Panc1 (cell line): ENCODE data around the gene ROBO1.

Experiments used
- CTCF ChIP-seq: fragments of 450-650 bp; IDR thresholded peaks from 2 replicates; pipeline ENCODE4 v1.5.1; 2017; ENCODE audit warnings: mild to moderate bottlenecking
- POLR2AphosphoS5 ChIP-seq: IDR thresholded peaks from 2 replicates; pipeline ENCODE4 v1.6.1; 2012; ENCODE audit warnings: mild to moderate bottlenecking, low read depth, low read length, moderate library complexity
- REST ChIP-seq, 2 experiments: IDR thresholded peaks; 2 replicates each; pipeline ENCODE4 v1.6.1; 2011 to 2012; ENCODE audit warnings: low read depth in 2 of 2, control low read depth in 1 of 2, low read length in 1 of 2, mild to moderate bottlenecking in 1 of 2, moderate library complexity in 1 of 2; ENCODE audit not compliant: insufficient read depth in 1 of 2
- SIN3A ChIP-seq: IDR thresholded peaks from 2 replicates; pipeline ENCODE4 v1.6.1; 2012; ENCODE audit warnings: low read depth, mild to moderate bottlenecking, low read length, moderate library complexity, borderline replicate concordance; ENCODE audit not compliant: insufficient read depth

- TF ChIP-seq CTCF (no peak), POLR2AphosphoS5 (no peak), SIN3A (no peak), REST (IDR thresholded peaks at IDR 0.05; ENCODE audit: insufficient read depth in 1 of 2, low read depth in 2 of 2, low read length in 1 of 2) (no peak)
Measured at GRCh38 chr3:79247725-79248043, 520.1 kb downstream of the ROBO1 start.
